Dedifferentiated amniotic fluid mesenchymal stem cell (primary cell): ENCODE results near the gene EXPH5.

Experiments
- DNase-seq: peaks from one replicate; pipeline ENCODE4 v3.0.0-alpha.2; 2016; ENCODE audit errors: extremely low spot score

EXPH5 gene

GRCh38 chr11:108466405-108466804 is 127.2 kb downstream of the EXPH5 start:
- DNase-seq = no peak
